HG02678 (cell line): ENCODE measurements around the gene DYRK3.

Experiments
- ATAC-seq: cut with Tn5 transposase; IDR thresholded peaks from one replicate; pipeline ENCODE4 v1.9.1; 2021; ENCODE audit warnings: mild to moderate bottlenecking, moderate library complexity; ENCODE audit not compliant: unreplicated experiment

Gene DYRK3

GRCh38 chr1:206658981-206659273 lies 23.6 kb downstream of the DYRK3 start:
- ATAC-seq = no peak

DNA sequence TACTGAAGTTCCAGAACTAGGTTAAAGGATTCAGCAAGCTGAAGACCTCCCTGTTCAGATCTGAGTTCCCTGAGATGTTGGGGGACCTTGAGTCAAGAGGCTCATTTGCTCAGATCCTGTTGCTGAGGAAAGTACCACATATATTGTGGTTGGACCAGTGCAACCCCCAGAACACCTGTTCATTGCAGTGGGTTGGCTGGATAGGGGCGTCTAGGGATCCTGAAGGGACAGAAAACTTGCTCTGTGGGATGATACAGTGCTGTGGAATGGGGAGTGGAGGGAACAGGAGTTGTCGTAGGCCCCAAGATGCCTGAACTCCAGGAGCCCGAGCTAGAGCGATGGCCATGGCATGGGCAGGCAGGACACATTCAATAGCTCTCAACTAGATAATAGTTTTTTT lies 24.8 kb downstream of the DYRK3 start:
- ATAC-seq = no peak

GRCh38 chr1:206661161-206661820 lies 26.0 kb downstream of the DYRK3 start:
- no peak for ATAC-seq

GRCh38 chr1:206662396-206663092 lies 27.2 kb downstream of the DYRK3 start:
- ATAC-seq = no peak

DNA sequence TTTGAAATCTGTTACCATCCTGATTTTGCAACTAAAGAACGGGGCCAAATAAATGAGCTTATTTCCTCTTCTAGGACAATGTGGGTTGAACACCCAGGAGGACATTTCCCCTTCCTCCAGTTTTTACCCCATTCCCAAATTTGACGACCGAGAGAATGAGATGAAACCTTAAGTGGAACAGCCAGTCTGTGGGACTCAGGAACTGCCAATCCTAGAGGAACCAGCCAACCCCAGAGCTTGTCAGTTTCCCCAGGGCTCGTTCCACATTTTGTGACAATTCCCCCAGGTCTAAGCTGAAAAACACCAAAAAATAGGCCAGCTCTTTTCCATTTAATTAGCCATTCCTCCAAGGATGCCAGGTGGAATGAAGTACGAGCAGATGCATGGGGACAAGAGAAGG lies 28.0 kb downstream of the DYRK3 start:
- ATAC-seq = no peak

DNA sequence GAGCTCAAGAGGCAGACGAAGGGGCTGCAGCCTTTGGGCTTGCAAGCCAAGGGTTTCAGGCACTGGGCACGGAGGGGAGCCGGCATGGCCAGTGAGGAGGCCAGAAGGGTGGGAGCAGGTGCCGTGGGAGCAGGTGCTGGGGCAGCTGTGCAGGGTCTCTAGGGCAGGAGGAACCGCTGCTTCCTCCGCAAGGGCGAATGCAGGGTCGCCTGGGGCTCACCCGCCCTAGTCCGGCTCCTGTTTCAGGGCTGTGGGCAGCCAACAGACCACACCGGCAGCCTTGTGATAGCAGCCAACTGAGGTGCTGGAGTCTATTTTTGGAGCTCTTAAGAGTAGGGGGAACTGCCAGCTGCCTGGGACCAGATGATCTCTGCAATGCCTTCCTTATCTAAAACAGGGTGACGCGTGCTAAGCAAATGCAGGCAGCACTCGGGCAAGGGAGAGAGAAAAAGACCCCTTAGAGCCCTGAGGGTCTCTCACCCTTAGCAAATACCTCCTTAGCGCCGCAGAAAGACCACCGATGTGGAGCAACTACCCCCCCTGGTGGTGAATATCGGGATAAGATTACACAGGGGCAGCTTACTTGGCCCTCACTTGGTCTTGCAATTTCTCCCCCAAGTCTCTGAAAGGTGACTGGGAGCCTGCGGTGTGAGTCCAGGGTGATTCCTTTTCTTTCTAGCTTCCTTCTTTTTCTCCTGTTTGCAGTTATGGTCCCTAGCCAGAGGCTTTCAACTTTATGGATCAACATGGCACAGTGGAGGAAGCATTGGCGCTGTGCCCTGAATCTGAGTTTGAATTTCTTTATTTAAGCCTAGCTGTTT lies 28.7 kb downstream of the DYRK3 start:
- peak; percentile 64 for ATAC-seq

GRCh38 chr1:206664740-206665139 lies 29.4 kb downstream of the DYRK3 start:
- ATAC-seq = no peak

DNA sequence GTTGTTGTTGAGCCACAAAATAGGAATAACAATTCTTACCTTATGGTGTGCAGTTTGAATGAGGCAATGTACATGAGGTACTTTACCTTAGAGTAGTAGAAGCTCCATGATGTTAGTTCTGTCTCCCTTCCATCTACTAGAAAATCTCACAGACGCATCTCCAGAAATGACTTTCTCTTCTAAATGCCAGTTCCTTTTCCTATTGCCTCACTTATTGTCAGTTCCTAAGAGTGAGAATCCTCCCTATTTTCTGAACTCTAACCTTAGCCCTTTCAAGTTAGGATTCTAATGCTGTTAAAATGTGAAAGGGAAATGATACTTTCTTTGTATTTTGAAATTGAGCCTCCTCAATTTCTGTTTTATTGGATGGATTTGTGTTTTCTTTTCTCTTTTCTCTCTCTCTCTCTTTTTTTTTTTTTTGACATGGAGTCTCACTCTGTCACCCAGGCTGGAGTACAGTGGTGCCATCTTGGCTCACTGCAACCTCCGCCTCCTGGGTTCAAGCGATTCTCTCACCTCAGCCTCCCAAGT lies 30.8 kb downstream of the DYRK3 start:
- ATAC-seq = no peak

DNA sequence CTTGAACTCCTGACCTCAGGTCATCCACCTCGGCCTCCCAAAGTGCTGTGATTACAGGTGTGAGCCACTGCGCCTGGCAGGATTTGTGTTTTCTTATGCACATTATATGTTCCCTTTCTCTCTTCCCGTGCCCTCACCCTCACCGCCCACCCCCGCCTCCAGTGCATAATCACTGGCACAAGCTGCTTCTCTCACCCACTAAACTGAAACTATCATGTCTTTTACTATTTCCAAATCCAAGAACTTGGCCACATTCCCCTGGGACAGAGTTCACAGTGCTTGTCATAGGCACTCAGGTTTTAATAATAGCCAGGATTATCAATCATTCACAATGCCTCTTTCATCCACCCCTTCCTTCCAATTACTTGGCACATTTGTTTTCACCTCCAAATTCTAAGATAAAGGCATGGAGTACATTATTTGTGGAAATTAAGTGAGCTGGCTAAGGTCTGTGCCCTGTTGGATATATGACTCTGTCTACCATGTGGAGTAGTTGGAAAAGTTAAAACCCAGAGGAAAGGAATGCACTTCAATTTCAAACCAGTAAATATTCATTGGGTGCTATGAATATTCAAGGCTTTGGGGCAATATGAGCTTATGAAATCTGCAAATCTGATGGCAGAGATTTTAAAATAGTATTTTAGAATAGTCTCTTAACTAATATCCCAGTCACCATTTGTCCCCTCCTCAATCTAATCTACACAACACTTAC lies 31.8 kb downstream of the DYRK3 start:
- no peak for ATAC-seq

- no peak for ATAC-seq
Observed at GRCh38 chr1:206668351-206668750, 33.0 kb downstream of the DYRK3 start.

GRCh38 chr1:206668874-206669410 lies 33.6 kb downstream of the DYRK3 start:
- ATAC-seq = no peak

- ATAC-seq = no peak
Observed at GRCh38 chr1:206672011-206672688, 36.8 kb downstream of the DYRK3 start.

DNA sequence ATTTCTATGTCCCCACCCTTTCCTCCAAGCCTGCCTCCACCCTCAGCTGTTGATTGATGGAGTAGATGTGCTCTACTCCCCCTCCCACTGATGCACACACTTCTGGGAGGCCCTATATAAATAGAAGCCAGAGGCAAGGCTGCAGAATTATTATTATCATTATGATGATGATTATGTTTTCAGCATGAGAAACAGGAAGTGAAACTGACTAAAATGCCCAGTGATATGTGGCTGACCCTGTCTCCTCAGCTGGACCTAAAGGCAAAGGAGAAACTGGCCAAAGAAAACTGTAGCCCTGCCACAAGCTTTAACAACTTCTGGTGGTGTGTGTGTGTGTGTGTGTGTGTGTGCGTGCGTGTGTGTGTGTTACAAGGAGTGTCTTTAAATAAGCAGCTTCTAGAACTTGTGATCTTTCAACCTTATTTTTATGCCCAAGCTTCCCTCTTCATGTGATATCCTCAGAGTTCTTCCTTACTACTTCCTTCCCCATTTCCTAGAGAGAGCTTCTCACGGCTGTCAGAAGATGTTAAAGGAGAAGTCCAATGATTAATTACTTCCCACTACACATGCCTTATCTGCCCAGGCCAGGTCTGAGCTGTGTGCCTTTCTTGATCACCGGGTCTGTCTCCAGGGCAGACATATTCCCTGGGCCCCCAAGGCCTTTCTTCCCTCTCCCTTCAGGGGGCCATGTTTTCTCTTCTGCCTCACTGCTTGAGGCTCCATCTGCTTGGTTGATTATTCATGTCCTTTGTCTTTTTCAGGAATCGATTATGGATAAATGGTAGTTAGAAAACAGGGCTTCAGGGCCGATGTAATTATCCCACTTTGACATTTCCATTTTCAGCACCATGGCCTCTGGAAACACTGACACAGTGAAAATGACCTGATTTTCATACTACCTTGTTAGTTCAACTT lies 37.8 kb downstream of the DYRK3 start:
- ATAC-seq = no peak

DNA sequence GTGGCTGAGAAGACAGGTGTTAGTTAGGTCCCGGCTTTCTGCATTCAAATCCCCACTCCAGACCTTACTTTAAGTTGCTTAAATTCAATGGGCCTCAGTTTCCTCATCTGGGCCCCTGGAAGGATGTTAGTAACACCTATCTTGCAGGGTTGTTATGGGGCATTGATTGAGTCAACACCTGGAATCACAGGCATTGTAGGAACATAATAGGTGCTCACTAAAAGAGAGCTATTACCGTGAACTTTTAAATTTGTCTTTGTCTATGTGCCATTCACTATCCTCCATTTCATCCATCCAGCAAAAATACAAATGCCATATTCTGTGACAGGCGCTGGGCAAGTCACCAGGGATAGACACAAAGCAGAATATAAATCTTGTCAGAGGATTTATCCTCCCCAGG lies 38.9 kb downstream of the DYRK3 start:
- no peak for ATAC-seq

- ATAC-seq = no peak
Observed at GRCh38 chr1:206674745-206675175, 39.4 kb downstream of the DYRK3 start.

GRCh38 chr1:206676499-206676898 lies 41.2 kb downstream of the DYRK3 start:
- ATAC-seq = no peak

DNA sequence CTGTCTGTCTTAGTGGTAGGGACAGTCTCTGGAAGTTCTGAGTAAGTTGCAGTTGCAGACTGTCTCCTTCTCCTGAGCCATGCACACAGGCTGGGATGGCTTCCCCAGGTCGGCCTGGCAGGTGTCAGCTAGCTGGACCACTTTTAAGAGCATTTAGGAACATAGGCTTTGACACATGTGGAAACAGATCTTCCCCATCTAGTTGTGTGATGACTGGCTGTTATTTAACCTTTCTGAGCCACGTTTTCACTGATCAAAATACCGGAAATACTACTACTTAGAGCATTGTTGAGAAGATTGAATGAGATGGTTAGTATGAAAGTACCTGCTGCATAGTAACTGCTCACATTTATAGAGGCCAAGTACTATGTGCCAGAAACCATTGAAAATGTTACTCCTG lies 43.2 kb downstream of the DYRK3 start:
- ATAC-seq = no peak

DNA sequence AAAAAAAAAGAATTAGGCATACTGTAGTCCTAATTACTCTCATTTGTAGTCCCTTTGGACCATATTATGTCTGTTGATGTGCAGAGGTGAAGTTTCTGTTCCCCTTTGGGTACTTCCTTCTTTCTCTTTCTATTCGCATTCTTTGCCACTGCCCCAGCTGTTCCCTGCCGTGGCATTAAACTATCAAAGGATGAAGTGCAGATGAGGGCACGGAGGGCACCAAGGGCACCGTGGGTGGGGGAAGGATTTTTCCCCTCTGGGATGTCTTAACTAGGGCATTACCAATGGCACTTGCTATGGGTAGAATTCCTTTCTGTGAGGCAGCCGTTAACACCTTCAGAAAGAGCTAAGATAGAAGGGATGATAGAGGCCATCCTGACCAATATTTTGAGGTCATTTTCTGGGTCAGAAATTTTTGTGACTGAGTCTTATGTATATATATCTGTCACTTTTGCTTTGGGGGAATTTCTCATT lies 44.4 kb downstream of the DYRK3 start:
- ATAC-seq = peak; percentile 86

- no peak for ATAC-seq
Observed at GRCh38 chr1:206680279-206680678, 44.9 kb downstream of the DYRK3 start.
